Vagina (tissue), 2 donors: Measurements from ENCODE around the gene TMOD3. TPM values are rescaled to one million over a fixed set of nuclear protein-coding genes. Genes with fewer than 3 reads are reported as not detected.
"Not testable (repeated sequence)": the region's sequence is repeated elsewhere in the genome, so short reads cannot be mapped to it uniquely, and the experiment has no call there.

Experiments used
- DNase-seq, 2 donors: peaks; one replicate each; pipeline ENCODE4 v3.0.0-alpha.2; 2017; ENCODE audit errors: extremely low spot score in 2 of 2
- H3K27ac ChIP-seq: fragments of 200-600 bp; sonication (generic); one replicate; pipeline ENCODE4 v1.5.1; 2019
- H3K27me3 ChIP-seq: fragments of 200-600 bp; sonication (generic); one replicate; pipeline ENCODE4 v1.5.1; 2019
- H3K36me3 ChIP-seq, 2 donors: fragments of 200-600 bp; sonication (generic); one replicate each; pipeline ENCODE4 v1.5.1; 2017 to 2019
- H3K4me1 ChIP-seq: fragments of 200-600 bp; sonication (generic); one replicate; pipeline ENCODE4 v1.5.1; 2019
- H3K4me3 ChIP-seq, 2 donors: fragments of 200-600 bp; sonication (generic); 1 replicate in 1 of 2; 2 replicates in 1 of 2; pipeline ENCODE4 v1.5.1; 2016 to 2019
- H3K9me3 ChIP-seq: fragments of 200-600 bp; sonication (generic); one replicate; pipeline ENCODE4 v1.5.1; 2019
- CTCF ChIP-seq, 3 experiments: fragments of 450-650 bp in 2 of 3; fragments of 200-600 bp in 1 of 3; sonication (generic) in 1 of 3; IDR thresholded peaks; one replicate each; pipeline ENCODE4 v1.5.1; 2017 to 2019; ENCODE audit warnings: antibody characterized with exemption in 3 of 3, mild to moderate bottlenecking in 2 of 3, moderate library complexity in 2 of 3
- POLR2A ChIP-seq, 2 donors: fragments of 450-650 bp; IDR thresholded peaks; one replicate each; pipeline ENCODE4 v1.6.1; 2017; ENCODE audit warnings: antibody characterized with exemption in 2 of 2, mild to moderate bottlenecking in 2 of 2, moderate library complexity in 2 of 2
- POLR2AphosphoS5 ChIP-seq, 2 donors: sonication (generic); formaldehyde crosslinking; IDR thresholded peaks; one replicate each; pipeline ENCODE4 v1.9.0; 2017; ENCODE audit warnings: antibody characterized with exemption in 2 of 2, mild to moderate bottlenecking in 2 of 2, low read depth in 1 of 2; ENCODE audit not compliant: insufficient read depth in 1 of 2
- intact Hi-C: fragments of 100-400 bp; cut with DNase I; formaldehyde crosslinking; loops from one replicate; pipeline ENCODE4 v1.15.1; 2023
- total RNA-seq: library from RNA; depleted of rRNA; stranded (reverse); fragments of >200 nt; gene quantifications from one replicate; pipeline ENCODE4 v1.2.3, GENCODE V29; 2016

Gene TMOD3
- total RNA-seq, 1 donor from 2014 or later, result 28.5 TPM

DNA sequence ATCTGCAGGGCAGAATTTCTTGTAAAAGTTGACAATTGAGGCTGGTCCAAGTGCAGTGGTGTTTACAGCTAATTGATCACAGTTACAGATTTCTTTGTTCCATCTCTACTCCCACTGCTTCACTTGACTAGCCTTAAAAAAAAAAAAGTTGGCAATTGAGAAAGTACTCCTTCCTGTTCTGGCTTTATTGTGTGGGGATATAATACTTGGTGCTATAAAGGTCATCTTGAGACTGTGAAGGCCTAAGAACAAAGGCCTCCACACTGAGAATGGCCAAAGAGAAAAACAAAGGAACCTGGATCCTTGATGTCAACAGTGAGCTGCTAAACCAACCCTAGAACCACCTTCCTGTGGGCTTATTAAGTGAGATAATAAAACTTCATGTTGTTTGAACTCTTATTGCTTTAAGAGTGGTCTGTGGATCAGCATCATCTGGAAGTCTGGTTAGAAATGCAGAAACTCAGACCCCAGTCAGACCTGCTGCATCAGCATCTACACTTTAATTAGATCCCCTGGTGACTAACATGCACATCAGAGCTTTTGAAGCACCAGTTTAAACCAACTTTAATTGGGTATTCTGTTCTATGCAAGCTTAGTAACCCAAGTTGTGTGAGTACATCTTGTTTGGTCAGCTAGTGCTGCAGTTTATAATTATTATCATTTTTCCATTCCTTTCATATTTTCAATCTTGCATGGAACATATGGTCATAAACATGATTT, 55.2 kb downstream of the TMOD3 start:
- no peak for DNase-seq
- no peaks in the 10 kb centered on the region for H3K27me3 ChIP-seq
- intact Hi-C loops, result no loop called here

GRCh38 chr15:51885758-51886157, 56.3 kb downstream of the TMOD3 start:
- H3K9me3 ChIP-seq, intact Hi-C loops, H3K27ac ChIP-seq, H3K36me3 ChIP-seq, DNase-seq, H3K4me3 ChIP-seq, H3K27me3 ChIP-seq: not testable (repeated sequence)
- H3K4me1 ChIP-seq, result peaks cover 20% of the 10 kb centered on the region

More for the DNA sequence above, 55.2 kb downstream of the TMOD3 start:
- H3K27ac ChIP-seq, result no peak overlapping the region
- H3K9me3 ChIP-seq, result no peaks in the 10 kb centered on the region
- TF ChIP-seq CTCF (IDR thresholded peaks at IDR 0.05), result no peak
- no peak for TF ChIP-seq POLR2A (IDR thresholded peaks at IDR 0.05)
- TF ChIP-seq POLR2AphosphoS5 (IDR thresholded peaks at IDR 0.05; ENCODE audit: insufficient read depth in 1 of 2, low read depth in 1 of 2), result no peak
- no peaks in the 10 kb centered on the region for H3K36me3 ChIP-seq
- peaks cover 27% of the 10 kb centered on the region for H3K4me1 ChIP-seq
- no peak overlapping the region for H3K4me3 ChIP-seq

GRCh38 chr15:51887887-51888592, 58.6 kb downstream of the TMOD3 start:
- H3K36me3 ChIP-seq, result peaks cover 0 to 10% of the 10 kb centered on the region in 2 donors
- H3K27ac ChIP-seq, result no peak overlapping the region
- intact Hi-C loops, result no loop called here
- H3K4me1 ChIP-seq, result peaks cover 20% of the 10 kb centered on the region
- H3K9me3 ChIP-seq, result no peaks in the 10 kb centered on the region
- no peaks in the 10 kb centered on the region for H3K27me3 ChIP-seq
- TF ChIP-seq POLR2AphosphoS5 (IDR thresholded peaks at IDR 0.05; ENCODE audit: insufficient read depth in 1 of 2, low read depth in 1 of 2), result no peak
- TF ChIP-seq CTCF (IDR thresholded peaks at IDR 0.05), result no peak
- TF ChIP-seq POLR2A (IDR thresholded peaks at IDR 0.05), result no peak
- H3K4me3 ChIP-seq, result no peak overlapping the region
- no peak for DNase-seq

- Histone ChIP-seq H3K9me3 (no peaks in the 10 kb centered on the region), H3K36me3 (peaks cover 0 to 10% of the 10 kb centered on the region in 2 donors), H3K27me3 (no peaks in the 10 kb centered on the region), H3K27ac (no peak overlapping the region), H3K4me1 (peaks cover 14% of the 10 kb centered on the region), H3K4me3 (no peak overlapping the region)
- DNase-seq, result no peak
- TF ChIP-seq CTCF (IDR thresholded peaks at IDR 0.05) (peak; percentile 25 to 66 (median 42)), POLR2A (IDR thresholded peaks at IDR 0.05) (no peak), POLR2AphosphoS5 (IDR thresholded peaks at IDR 0.05; ENCODE audit: insufficient read depth in 1 of 2, low read depth in 1 of 2) (peak in 1 of 2 donors; percentile 16)
- intact Hi-C loops, result no loop called here
These were observed 59.2 kb downstream of the TMOD3 start for GRCh38 chr15:51888593-51889195.

- Histone ChIP-seq H3K27ac (no peak overlapping the region), H3K27me3 (no peaks in the 10 kb centered on the region), H3K36me3 (peaks cover 0 to 18% of the 10 kb centered on the region in 2 donors), H3K4me1 (peaks cover 6% of the 10 kb centered on the region), H3K9me3 (no peaks in the 10 kb centered on the region), H3K4me3 (no peak overlapping the region)
- TF ChIP-seq POLR2A (IDR thresholded peaks at IDR 0.05) (no peak), CTCF (IDR thresholded peaks at IDR 0.05) (no peak), POLR2AphosphoS5 (IDR thresholded peaks at IDR 0.05; ENCODE audit: insufficient read depth in 1 of 2, low read depth in 1 of 2) (no peak)
- intact Hi-C loops, result no loop called here
- DNase-seq, result no peak
These were observed 60.0 kb downstream of the TMOD3 start for GRCh38 chr15:51889486-51889885.
